IMR-90 (cell line): Measurements from ENCODE around the gene NOP14. TPM values are rescaled to one million over a fixed set of nuclear protein-coding genes. Genes with fewer than 3 reads are reported as not detected.

Experiments used
- ATAC-seq: fragments of 200-7000 bp; cut with Tn5 transposase; 2 replicates; pipeline ENCODE4 v1.9.1; 2020; ENCODE audit warnings: low read depth, mild to moderate bottlenecking, moderate library complexity
- BruUV-seq: library from RNA; stranded (reverse); fragments of 400-500 nt; replicated peaks from 2 replicates; lab custom pipeline; 2021; lab: Mats Ljungman, UMichigan
- CTCF ChIA-PET: fragments of 300-600 bp; formaldehyde crosslinking; extraction: SDS; loops from one replicate; lab custom pipeline; 2021; ENCODE audit warnings: antibody characterized with exemption; lab: Yijun Ruan, JAX
- POLR2A ChIA-PET: fragments of 300-600 bp; sonication (Branson Sonifier 250); formaldehyde crosslinking; loops from one replicate; lab custom pipeline; 2022; ENCODE audit warnings: antibody characterized with exemption; ENCODE audit not compliant: unreplicated experiment; lab: Charles Lee
- DNase-seq: peaks from one replicate; pipeline ENCODE4 v3.0.0; 2013
- H2AFZ ChIP-seq: replicated peaks from 2 replicates; pipeline ENCODE3; 2013; ENCODE audit warnings: low read length, mild to moderate bottlenecking; ENCODE audit not compliant: poor library complexity
- H2AK5ac ChIP-seq: 2 replicates; pipeline ENCODE4 v1.6.1; 2013; ENCODE audit warnings: low read depth, low read length, inconsistent platforms
- H2AK9ac ChIP-seq: replicated peaks from 2 replicates; pipeline ENCODE3; 2013; ENCODE audit warnings: mild to moderate bottlenecking, low read depth, low read length, moderate library complexity; ENCODE audit not compliant: poor library complexity
- H2BK120ac ChIP-seq: 2 replicates; pipeline ENCODE4 v1.6.1; 2013; ENCODE audit warnings: low read depth, low read length, inconsistent platforms
- H2BK15ac ChIP-seq: 3 replicates; pipeline ENCODE4 v1.6.1; 2013; ENCODE audit warnings: low read depth, low read length, inconsistent platforms
- H2BK20ac ChIP-seq: 2 replicates; pipeline ENCODE4 v1.6.1; 2013; ENCODE audit warnings: low read depth, mild to moderate bottlenecking, inconsistent platforms, low read length, moderate library complexity
- H2BK5ac ChIP-seq: 2 replicates; pipeline ENCODE4 v1.6.1; 2013; ENCODE audit warnings: mild to moderate bottlenecking, low read depth, low read length, inconsistent platforms; ENCODE audit not compliant: poor library complexity, severe bottlenecking
- H3K14ac ChIP-seq: replicated peaks from 2 replicates; pipeline ENCODE4 v1.6.1; 2013; ENCODE audit warnings: low read depth, low read length, inconsistent platforms
- H3K18ac ChIP-seq: 2 replicates; pipeline ENCODE4 v1.6.1; 2013; ENCODE audit warnings: low read depth, low read length, control low read depth
- H3K23ac ChIP-seq: 2 replicates; pipeline ENCODE4 v1.6.1; 2013; ENCODE audit warnings: low read depth, low read length, inconsistent platforms
- H3K27ac ChIP-seq: 2 replicates; pipeline ENCODE4 v1.5.1; 2013; ENCODE audit warnings: mild to moderate bottlenecking, control low read depth, low read length; ENCODE audit not compliant: insufficient read depth
- H3K27me3 ChIP-seq: 2 replicates; pipeline ENCODE4 v1.6.1; 2013; ENCODE audit warnings: low read length; ENCODE audit not compliant: control insufficient read depth, insufficient read depth
- H3K36me3 ChIP-seq: 2 replicates; pipeline ENCODE4 v1.6.1; 2013; ENCODE audit warnings: low read length, mixed read lengths; ENCODE audit not compliant: control insufficient read depth, insufficient read depth
- H3K4ac ChIP-seq: 2 replicates; pipeline ENCODE4 v1.6.1; 2013; ENCODE audit warnings: low read depth, low read length, inconsistent platforms
- H3K4me1 ChIP-seq: 2 replicates; pipeline ENCODE4 v1.6.1; 2013; ENCODE audit warnings: low read length, mixed read lengths; ENCODE audit not compliant: control insufficient read depth, insufficient read depth
- H3K4me2 ChIP-seq: 2 replicates; pipeline ENCODE4 v1.6.1; 2013; ENCODE audit warnings: low read depth, mild to moderate bottlenecking, control low read depth, low read length, moderate library complexity
- H3K4me3 ChIP-seq: 2 replicates; pipeline ENCODE4 v1.5.1; 2013; ENCODE audit warnings: low read depth, mild to moderate bottlenecking, control low read depth, low read length, moderate library complexity; ENCODE audit not compliant: insufficient read depth
- H3K56ac ChIP-seq: 2 replicates; pipeline ENCODE4 v1.6.1; 2013; ENCODE audit warnings: low read length, inconsistent platforms; ENCODE audit not compliant: insufficient read depth; ENCODE audit errors: extremely low read depth
- H3K79me1 ChIP-seq, 2 experiments: 2 replicates each; pipeline ENCODE4 v1.6.1; 2013; ENCODE audit warnings: low read length in 2 of 2, inconsistent platforms in 1 of 2, low read depth in 1 of 2
- H3K9ac ChIP-seq: 2 replicates; pipeline ENCODE4 v1.6.1; 2013; ENCODE audit warnings: low read depth, low read length, control low read depth
- H3K9me1 ChIP-seq: 2 replicates; pipeline ENCODE4 v1.6.1; 2013; ENCODE audit warnings: low read length, inconsistent platforms; ENCODE audit not compliant: insufficient read depth
- H3K9me3 ChIP-seq: 2 replicates; pipeline ENCODE4 v1.6.1; 2013; ENCODE audit warnings: low read length; ENCODE audit not compliant: control insufficient read depth, insufficient read depth
- H4K20me1 ChIP-seq: 2 replicates; pipeline ENCODE4 v1.6.1; 2013; ENCODE audit warnings: low read length, inconsistent platforms; ENCODE audit not compliant: insufficient read depth
- H4K5ac ChIP-seq: 2 replicates; pipeline ENCODE4 v1.6.1; 2013; ENCODE audit warnings: mild to moderate bottlenecking, low read depth, low read length, control low read depth
- H4K8ac ChIP-seq, 2 experiments: 2 replicates each; pipeline ENCODE4 v1.6.1; 2013; ENCODE audit warnings: low read depth in 2 of 2, low read length in 2 of 2, control low read depth in 1 of 2, inconsistent platforms in 1 of 2
- H4K91ac ChIP-seq: 2 replicates; pipeline ENCODE4 v1.6.1; 2013; ENCODE audit warnings: low read depth, low read length, inconsistent platforms; ENCODE audit not compliant: insufficient read depth
- BHLHE40 ChIP-seq: fragments of 150-350 bp; IDR thresholded peaks from 2 replicates; pipeline ENCODE4 v1.6.1; 2016; ENCODE audit warnings: mild to moderate bottlenecking, low read depth, low read length
- CEBPB ChIP-seq: IDR thresholded peaks from 2 replicates; pipeline ENCODE4 v1.6.1; 2012; ENCODE audit warnings: low read depth, low read length, improper control_type of control experiment
- CHD1 ChIP-seq: IDR thresholded peaks from 2 replicates; pipeline ENCODE4 v1.6.1; 2012; ENCODE audit warnings: low read depth, low read length, improper control_type of control experiment
- ELK1 ChIP-seq: fragments of 150-350 bp; IDR thresholded peaks from 2 replicates; pipeline ENCODE4 v1.6.1; 2016; ENCODE audit warnings: low read depth, mild to moderate bottlenecking, low read length, moderate library complexity, borderline replicate concordance
- FOS ChIP-seq: fragments of 150-350 bp; IDR thresholded peaks from 2 replicates; pipeline ENCODE4 v1.6.1; 2016; ENCODE audit warnings: low read depth, low read length
- MAFK ChIP-seq: IDR thresholded peaks from 2 replicates; pipeline ENCODE4 v1.6.1; 2012; ENCODE audit warnings: low read depth, low read length, improper control_type of control experiment
- MAZ ChIP-seq: IDR thresholded peaks from 2 replicates; pipeline ENCODE4 v1.6.1; 2012; ENCODE audit warnings: low read depth, mild to moderate bottlenecking, low read length, improper control_type of control experiment, moderate library complexity, borderline replicate concordance
- MXI1 ChIP-seq: IDR thresholded peaks from 2 replicates; pipeline ENCODE4 v1.6.1; 2012; ENCODE audit warnings: low read depth, mild to moderate bottlenecking, low read length, moderate library complexity, borderline replicate concordance
- NFE2L2 ChIP-seq: fragments of 150-350 bp; IDR thresholded peaks from 2 replicates; pipeline ENCODE4 v1.6.1; 2016; ENCODE audit warnings: low read depth, mild to moderate bottlenecking, low read length
- POLR2A ChIP-seq: IDR thresholded peaks from 2 replicates; pipeline ENCODE4 v1.6.1; 2012; ENCODE audit warnings: mild to moderate bottlenecking, low read depth, low read length
- RAD21 ChIP-seq: IDR thresholded peaks from 2 replicates; pipeline ENCODE4 v1.6.1; 2012; ENCODE audit warnings: low read length, improper control_type of control experiment
- RCOR1 ChIP-seq: IDR thresholded peaks from 2 replicates; pipeline ENCODE4 v1.6.1; 2012; ENCODE audit warnings: mild to moderate bottlenecking, low read length, improper control_type of control experiment; ENCODE audit not compliant: insufficient replicate concordance
- RFX5 ChIP-seq: IDR thresholded peaks from 2 replicates; pipeline ENCODE4 v1.8.0; 2012; ENCODE audit warnings: low read depth, mild to moderate bottlenecking, low read length, moderate library complexity
- SMC3 ChIP-seq: fragments of 150-350 bp; IDR thresholded peaks from 2 replicates; pipeline ENCODE4 v1.6.1; 2016; ENCODE audit warnings: low read depth, mild to moderate bottlenecking, antibody characterized with exemption, low read length, moderate library complexity
- USF2 ChIP-seq: fragments of 150-350 bp; IDR thresholded peaks from 2 replicates; pipeline ENCODE4 v1.6.1; 2017; ENCODE audit warnings: mild to moderate bottlenecking, antibody characterized with exemption, low read length, low read depth
- WGBS, 2 experiments: methylation state at CpG; one replicate each; pipeline versions ENCODE4 v1.1.5 to v1.1.7; 2013; ENCODE audit warnings: missing lambda C conversion rate in 2 of 2; ENCODE audit not compliant: insufficient read length in 1 of 2; ENCODE audit errors: extremely low coverage in 2 of 2; 5-methylcytosine and 5-hydroxymethylcytosine counted together
- dilution Hi-C: fragments of 300-500 bp; cut with HindIII; formaldehyde crosslinking; loops from one replicate; pipeline ENCODE4 v1.14.3; 2018; ENCODE audit warnings: low sequenced_read_pairs; ENCODE audit not compliant: unreplicated experiment
- in situ Hi-C: fragments of 300-500 bp; cut with MboI; formaldehyde crosslinking; loops from 3 replicates; pipeline ENCODE4 v1.14.3; 2019; ENCODE audit warnings: low sequenced_read_pairs, inconsistent platforms, mixed read lengths
- intact Hi-C: fragments of 100-400 bp; cut with micrococcal nuclease; formaldehyde crosslinking; loops from 2 replicates; pipeline ENCODE4 v1.10.0; 2022
- polyA plus RNA-seq, 3 experiments: library from polyadenylated mRNA; depleted of rRNA; stranded (reverse); fragments of >200 nt; gene quantifications; 2 replicates each; pipeline ENCODE4 v1.2.3, GENCODE V29; 2012; ENCODE audit warnings: low replicate concordance in 1 of 3
- total RNA-seq: library from RNA; depleted of rRNA; stranded (reverse); fragments of >200 nt; gene quantifications from 2 replicates; pipeline ENCODE4 v1.2.3, GENCODE V29; 2012
- TF ChIP-seq, protein P1 (sequence below): conservative IDR thresholded peaks from 2 replicates; pipeline ENCODE4 v1.5.1; 2012; ENCODE audit warnings: mild to moderate bottlenecking, low read depth, low read length, improper control_type of control experiment

The NOP14 gene
- total and polyA plus RNA-seq, 2 of the 4 experiments (the other 2 are of a cell fraction): 10.9 to 12.6 TPM

GRCh38 chr4:2994917-2995316, 31.7 kb upstream of the NOP14 start:
- Histone ChIP-seq H3K56ac (no peak overlapping the region), H3K14ac (no peak overlapping the region), H3K4ac (no peak overlapping the region), H2BK120ac (no peak overlapping the region), H3K4me1 (no peaks in the 10 kb centered on the region), H2BK15ac (no peak overlapping the region), H3K23ac (no peak overlapping the region), H2AFZ (no peak overlapping the region), H3K9me3 (no peaks in the 10 kb centered on the region), H3K36me3 (no peaks in the 10 kb centered on the region), H3K4me3 (no peak overlapping the region), H3K4me2 (no peak overlapping the region), H3K9me1 (no peaks in the 10 kb centered on the region), H2AK9ac (no peak overlapping the region), H2AK5ac (no peak overlapping the region), H3K79me1 (no peaks in the 10 kb centered on the region), H4K5ac (no peak overlapping the region), H2BK5ac (no peak overlapping the region), H3K18ac (no peak overlapping the region), H4K91ac (no peak overlapping the region), H4K8ac (no peak overlapping the region), H4K20me1 (no peaks in the 10 kb centered on the region), H3K27ac (no peak overlapping the region), H3K27me3 (peaks cover 13% of the 10 kb centered on the region), H3K9ac (no peak overlapping the region), H2BK20ac (no peak overlapping the region)
- POLR2A ChIA-PET: no interaction called here
- ATAC-seq (no peak), DNase-seq (no peak)
- intact Hi-C loops: loop anchor here (5.0 kb wide), 1 partner anchor 37 kb away; no protein-coding TSS in a partner anchor
- in situ Hi-C loops: no loop called here
- CTCF ChIA-PET: no interaction called here
- no peak for TF ChIP-seq FOS
- TF ChIP-seq RFX5: no peak
- TF ChIP-seq MAZ: no peak
- TF ChIP-seq RCOR1: no peak
- no peak for TF ChIP-seq BHLHE40
- no peak for TF ChIP-seq NFE2L2
- TF ChIP-seq RAD21: no peak
- TF ChIP-seq, protein P1, sequence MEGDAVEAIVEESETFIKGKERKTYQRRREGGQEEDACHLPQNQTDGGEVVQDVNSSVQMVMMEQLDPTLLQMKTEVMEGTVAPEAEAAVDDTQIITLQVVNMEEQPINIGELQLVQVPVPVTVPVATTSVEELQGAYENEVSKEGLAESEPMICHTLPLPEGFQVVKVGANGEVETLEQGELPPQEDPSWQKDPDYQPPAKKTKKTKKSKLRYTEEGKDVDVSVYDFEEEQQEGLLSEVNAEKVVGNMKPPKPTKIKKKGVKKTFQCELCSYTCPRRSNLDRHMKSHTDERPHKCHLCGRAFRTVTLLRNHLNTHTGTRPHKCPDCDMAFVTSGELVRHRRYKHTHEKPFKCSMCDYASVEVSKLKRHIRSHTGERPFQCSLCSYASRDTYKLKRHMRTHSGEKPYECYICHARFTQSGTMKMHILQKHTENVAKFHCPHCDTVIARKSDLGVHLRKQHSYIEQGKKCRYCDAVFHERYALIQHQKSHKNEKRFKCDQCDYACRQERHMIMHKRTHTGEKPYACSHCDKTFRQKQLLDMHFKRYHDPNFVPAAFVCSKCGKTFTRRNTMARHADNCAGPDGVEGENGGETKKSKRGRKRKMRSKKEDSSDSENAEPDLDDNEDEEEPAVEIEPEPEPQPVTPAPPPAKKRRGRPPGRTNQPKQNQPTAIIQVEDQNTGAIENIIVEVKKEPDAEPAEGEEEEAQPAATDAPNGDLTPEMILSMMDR: no peak
- TF ChIP-seq MXI1: no peak
- TF ChIP-seq MAFK: no peak
- no peak for TF ChIP-seq CEBPB
- TF ChIP-seq USF2: no peak
- TF ChIP-seq POLR2A: no peak
- TF ChIP-seq ELK1: no peak
- no peak for TF ChIP-seq CHD1
- no peak for TF ChIP-seq SMC3
- no TSS peak for BruUV-seq
- WGBS, 2 experiments: 92% methylated on average over 2 of the region's 4 CpGs; no CpG with 5 or more reads in 1 of the 2 experiments
- dilution Hi-C loops: no loop called here
